WTC11 (cell line): Measurements from ENCODE around the gene KDM4C. TPM values are rescaled to one million over a fixed set of nuclear protein-coding genes. Genes with fewer than 3 reads are reported as not detected.
A peak's percentile ranks its signal among the peaks of the same experiment; 100 is the strongest.

Source experiments
- ATAC-seq: fragments of 200-7000 bp; cut with Tn5 transposase; 2 replicates; pipeline ENCODE4 v1.10.0; 2021; ENCODE audit warnings: mild to moderate bottlenecking, moderate library complexity
- CTCF ChIA-PET: fragments of 300-600 bp; sonication (Branson Sonifier 250); formaldehyde crosslinking; loops from one replicate; lab custom pipeline; 2021; ENCODE audit warnings: antibody characterized with exemption; lab: Charles Lee
- POLR2A ChIA-PET: fragments of 350-600 bp; sonication (Branson Sonifier 250); formaldehyde crosslinking; loops from one replicate; lab custom pipeline; 2021; ENCODE audit warnings: antibody characterized with exemption; lab: Charles Lee
- DNase-seq: peaks from one replicate; pipeline ENCODE4 v3.0.0; 2021; ENCODE audit warnings: low spot score
- H3K27ac Mint-ChIP-seq: 2 replicates; pipeline ENCODE4 v1.8.0; 2021; ENCODE audit warnings: mixed read lengths
- H3K27me3 Mint-ChIP-seq: 2 replicates; pipeline ENCODE4 v1.8.0; 2021; ENCODE audit warnings: low read depth, mild to moderate bottlenecking, moderate library complexity, mixed read lengths
- H3K36me3 Mint-ChIP-seq: 2 replicates; pipeline ENCODE4 v1.8.0; 2021; ENCODE audit warnings: mixed read lengths
- H3K4me1 Mint-ChIP-seq: 2 replicates; pipeline ENCODE4 v1.8.0; 2022; ENCODE audit warnings: mixed read lengths
- H3K4me3 Mint-ChIP-seq: 2 replicates; pipeline ENCODE4 v1.8.0; 2021; ENCODE audit warnings: mild to moderate bottlenecking, moderate library complexity, mixed read lengths
- H3K9me3 Mint-ChIP-seq: 2 replicates; pipeline ENCODE4 v1.8.0; 2021; ENCODE audit warnings: mixed read lengths
- CDX4 ChIP-seq: fragments of 250-450 bp; sonication (Bioruptor Pico); IDR thresholded peaks from 2 replicates; pipeline ENCODE4 v1.9.0; 2021; ENCODE audit warnings: moderate library complexity, mild to moderate bottlenecking, inconsistent platforms, borderline replicate concordance
- CREB1 ChIP-seq: sonication (generic); formaldehyde crosslinking; IDR thresholded peaks from 2 replicates; pipeline ENCODE4 v1.8.0; 2023; ENCODE audit warnings: mild to moderate bottlenecking, missing genetic modification reagents
- CTCF ChIP-seq: fragments of 200-600 bp; IDR thresholded peaks from 2 replicates; pipeline ENCODE4 v1.8.0; 2022; ENCODE audit warnings: antibody characterized with exemption
- E2F4 ChIP-seq: sonication (generic); formaldehyde crosslinking; IDR thresholded peaks from 2 replicates; pipeline ENCODE4 v1.8.1; 2022; ENCODE audit warnings: low read depth, mild to moderate bottlenecking, moderate library complexity, missing genetic modification reagents, borderline replicate concordance
- ELF4 ChIP-seq: sonication (generic); formaldehyde crosslinking; IDR thresholded peaks from 2 replicates; pipeline ENCODE4 v1.8.1; 2022; ENCODE audit warnings: low read depth, mild to moderate bottlenecking, moderate library complexity, missing genetic modification reagents
- ERG ChIP-seq: fragments of 250-450 bp; sonication (Bioruptor Pico); IDR thresholded peaks from 2 replicates; pipeline ENCODE4 v1.8.0; 2021; ENCODE audit warnings: mild to moderate bottlenecking
- ESRRA ChIP-seq: sonication (generic); formaldehyde crosslinking; IDR thresholded peaks from 2 replicates; pipeline ENCODE4 v1.8.1; 2022; ENCODE audit warnings: mild to moderate bottlenecking, missing genetic modification reagents, borderline replicate concordance
- FOXK1 ChIP-seq: sonication (generic); formaldehyde crosslinking; IDR thresholded peaks from 2 replicates; pipeline ENCODE4 v1.8.0; 2022; ENCODE audit warnings: mild to moderate bottlenecking, moderate library complexity, missing genetic modification reagents
- FOXP1 ChIP-seq: sonication (generic); formaldehyde crosslinking; IDR thresholded peaks from 2 replicates; pipeline ENCODE4 v1.8.0; 2022; ENCODE audit warnings: missing genetic modification reagents, mild to moderate bottlenecking, moderate library complexity, borderline replicate concordance
- GABPB1 ChIP-seq: sonication (generic); formaldehyde crosslinking; IDR thresholded peaks from 2 replicates; pipeline ENCODE4 v1.8.1; 2023; ENCODE audit warnings: mild to moderate bottlenecking, missing genetic modification reagents
- MAX ChIP-seq: sonication (generic); formaldehyde crosslinking; IDR thresholded peaks from 2 replicates; pipeline ENCODE4 v1.8.0; 2022; ENCODE audit warnings: mild to moderate bottlenecking, missing genetic modification reagents
- NFATC4 ChIP-seq: fragments of 250-450 bp; sonication (Bioruptor Pico); IDR thresholded peaks from 2 replicates; pipeline ENCODE4 v1.9.0; 2021; ENCODE audit warnings: mild to moderate bottlenecking
- NFYB ChIP-seq: sonication (generic); formaldehyde crosslinking; conservative IDR thresholded peaks from 2 replicates; pipeline ENCODE4 v1.8.0; 2022; ENCODE audit warnings: low read depth, missing genetic modification reagents
- NR3C1 ChIP-seq: sonication (generic); formaldehyde crosslinking; conservative IDR thresholded peaks from 2 replicates; pipeline ENCODE4 v1.8.1; 2023; ENCODE audit warnings: low read depth, mild to moderate bottlenecking, missing genetic modification reagents
- PREB ChIP-seq: sonication (generic); formaldehyde crosslinking; IDR thresholded peaks from 2 replicates; pipeline ENCODE4 v1.8.1; 2022; ENCODE audit warnings: mild to moderate bottlenecking, missing genetic modification reagents, moderate library complexity, borderline replicate concordance
- RORB ChIP-seq: fragments of 250-450 bp; sonication (Bioruptor Pico); IDR thresholded peaks from 2 replicates; pipeline ENCODE4 v1.9.0; 2021; ENCODE audit warnings: mild to moderate bottlenecking
- SP1 ChIP-seq: sonication (generic); formaldehyde crosslinking; conservative IDR thresholded peaks from 2 replicates; pipeline ENCODE4 v1.8.1; 2022; ENCODE audit warnings: missing genetic modification reagents
- USF1 ChIP-seq: sonication (generic); formaldehyde crosslinking; IDR thresholded peaks from 2 replicates; pipeline ENCODE4 v1.8.0; 2022; ENCODE audit warnings: mild to moderate bottlenecking, missing genetic modification reagents
- USF2 ChIP-seq: sonication (generic); formaldehyde crosslinking; IDR thresholded peaks from 2 replicates; pipeline ENCODE4 v1.8.1; 2023; ENCODE audit warnings: mild to moderate bottlenecking, missing genetic modification reagents, moderate library complexity
- ZBTB43 ChIP-seq: sonication (generic); formaldehyde crosslinking; IDR thresholded peaks from 2 replicates; pipeline ENCODE4 v1.8.1; 2023; ENCODE audit warnings: mild to moderate bottlenecking, missing genetic modification reagents
- ZNF121 ChIP-seq: sonication (generic); formaldehyde crosslinking; IDR thresholded peaks from 2 replicates; pipeline ENCODE4 v1.8.0; 2023; ENCODE audit warnings: missing genetic modification reagents
- ZNF219 ChIP-seq: sonication (generic); formaldehyde crosslinking; IDR thresholded peaks from 2 replicates; pipeline ENCODE4 v1.8.0; 2023; ENCODE audit warnings: missing genetic modification reagents, mild to moderate bottlenecking, borderline replicate concordance
- ZNF232 ChIP-seq: sonication (generic); formaldehyde crosslinking; IDR thresholded peaks from 2 replicates; pipeline ENCODE4 v1.8.0; 2022; ENCODE audit warnings: mild to moderate bottlenecking, missing genetic modification reagents
- ZNF671 ChIP-seq: fragments of 250-450 bp; sonication (Bioruptor Pico); IDR thresholded peaks from 2 replicates; pipeline ENCODE4 v1.8.0; 2021; ENCODE audit warnings: mild to moderate bottlenecking
- total RNA-seq: library from RNA; stranded (reverse); gene quantifications from 3 replicates; pipeline ENCODE4 v1.2.3, GENCODE V29; 2021

KDM4C gene
- total RNA-seq, 1 experiment from 2014 or later = 29.2 TPM

GRCh38 chr9:6781476-6781875 lies 23.7 kb downstream of the KDM4C start:
- no peaks in the 10 kb centered on the region for H3K27me3 Mint-ChIP-seq
- ChIA-PET CTCF (no interaction called here), POLR2A (no interaction called here)
- H3K4me1 Mint-ChIP-seq = peaks cover 75% of the 10 kb centered on the region
- no peak for DNase-seq
- no peak for ATAC-seq
- no peak for TF ChIP-seq CREB1
- 0 out of 2 replicates have a peak, but pooled peaks have one; percentile 39 for TF ChIP-seq GABPB1
- H3K9me3 Mint-ChIP-seq = no peaks in the 10 kb centered on the region
- H3K36me3 Mint-ChIP-seq = no peaks in the 10 kb centered on the region
- no peak overlapping the region for H3K27ac Mint-ChIP-seq
- H3K4me3 Mint-ChIP-seq = no peak overlapping the region

GRCh38 chr9:6782345-6782744 lies 24.6 kb downstream of the KDM4C start:
- peaks cover 66% of the 10 kb centered on the region for H3K4me1 Mint-ChIP-seq
- no peaks in the 10 kb centered on the region for H3K9me3 Mint-ChIP-seq
- H3K36me3 Mint-ChIP-seq = no peaks in the 10 kb centered on the region
- no peaks in the 10 kb centered on the region for H3K27me3 Mint-ChIP-seq
- POLR2A ChIA-PET = interaction anchor here (0.5 kb wide), 1 partner anchor 18 kb away, joined by 7 read pairs; no protein-coding TSS in a partner anchor
- no peak overlapping the region for H3K4me3 Mint-ChIP-seq
- no peak overlapping the region for H3K27ac Mint-ChIP-seq
- no peak for ATAC-seq
- no peak for DNase-seq
- CTCF ChIA-PET = no interaction called here
- TF ChIP-seq ERG (no peak), MAX (no peak), ZNF121 (CRISPR knock-in tag) (no peak), ZBTB43 (CRISPR knock-in tag) (no peak), ZNF232 (CRISPR knock-in tag) (no peak), USF2 (CRISPR knock-in tag) (no peak), ZNF219 (CRISPR knock-in tag) (no peak), NR3C1 (CRISPR knock-in tag) (no peak), USF1 (CRISPR knock-in tag) (no peak), ESRRA (CRISPR knock-in tag) (no peak), CTCF (no peak), FOXP1 (CRISPR knock-in tag) (no peak), ELF4 (CRISPR knock-in tag) (no peak)

- H3K27me3 Mint-ChIP-seq = no peaks in the 10 kb centered on the region
- H3K4me3 Mint-ChIP-seq = no peak overlapping the region
- ChIA-PET CTCF (interaction anchor here (1.5 kb wide), 1 partner anchor 44 kb away, joined by 5 read pairs; no protein-coding TSS in a partner anchor), POLR2A (interaction anchor here (0.5 kb wide), 1 partner anchor 18 kb away, joined by 7 read pairs; no protein-coding TSS in a partner anchor)
- H3K4me1 Mint-ChIP-seq = peaks cover 66% of the 10 kb centered on the region
- H3K27ac Mint-ChIP-seq = peak overlapping the region; percentile 55; the same call in 1 of the 2 replicates
- DNase-seq (no peak), ATAC-seq (no peak)
- H3K9me3 Mint-ChIP-seq = no peaks in the 10 kb centered on the region
- H3K36me3 Mint-ChIP-seq = no peaks in the 10 kb centered on the region
- TF ChIP-seq PREB (CRISPR knock-in tag) (no peak), CDX4 (CRISPR knock-in tag) (no peak), SP1 (CRISPR knock-in tag) (no peak), RORB (CRISPR knock-in tag) (no peak), E2F4 (CRISPR knock-in tag) (no peak), CREB1 (no peak), NFATC4 (CRISPR knock-in tag) (no peak), ZNF671 (CRISPR knock-in tag) (no peak), FOXK1 (no peak), NFYB (no peak)
Measured at GRCh38 chr9:6782981-6783380, 25.2 kb downstream of the KDM4C start.
